HL-60 (cell line): ENCODE data around the gene MAGI2.

ENCODE experiments used
- DNase-seq, 2 experiments: peaks; one replicate each; pipeline ENCODE4 v3.0.0-alpha.2; 2010 to 2020; ENCODE audit warnings: low read depth in 1 of 2, low spot score in 1 of 2
- H3K27ac ChIP-seq: fragments of 250-450 bp; sonication (Bioruptor Pico); replicated peaks from 2 replicates; pipeline ENCODE4 v1.5.1; 2020; ENCODE audit warnings: mild to moderate bottlenecking, moderate library complexity
- H3K27me3 ChIP-seq: fragments of 250-450 bp; sonication (Bioruptor Pico); 2 replicates; pipeline ENCODE4 v1.5.1; 2021; ENCODE audit warnings: mild to moderate bottlenecking, moderate library complexity; ENCODE audit not compliant: insufficient read depth, poor library complexity, severe bottlenecking
- H3K4me3 ChIP-seq: replicated peaks from 2 replicates; pipeline ENCODE4 v1.5.1; 2011; ENCODE audit warnings: mild to moderate bottlenecking, control low read depth, low read length; ENCODE audit not compliant: insufficient read depth
- CTCF ChIP-seq: IDR thresholded peaks from one replicate; pipeline ENCODE4 v1.5.1; 2011; ENCODE audit warnings: low read length, control low read depth, inconsistent platforms; ENCODE audit not compliant: insufficient read depth
- GABPA ChIP-seq: IDR thresholded peaks from 2 replicates; pipeline ENCODE4 v1.6.1; 2012; ENCODE audit warnings: low read depth
- POLR2AphosphoS5 ChIP-seq: IDR thresholded peaks from 2 replicates; pipeline ENCODE4 v1.6.1; 2012; ENCODE audit warnings: low read depth
- REST ChIP-seq: IDR thresholded peaks from 2 replicates; pipeline ENCODE4 v1.6.1; 2012; ENCODE audit warnings: low read depth; ENCODE audit not compliant: insufficient replicate concordance
- SPI1 ChIP-seq: IDR thresholded peaks from 2 replicates; pipeline ENCODE4 v1.6.1; 2012; ENCODE audit warnings: low read depth, mild to moderate bottlenecking, borderline replicate concordance

Gene MAGI2

DNA sequence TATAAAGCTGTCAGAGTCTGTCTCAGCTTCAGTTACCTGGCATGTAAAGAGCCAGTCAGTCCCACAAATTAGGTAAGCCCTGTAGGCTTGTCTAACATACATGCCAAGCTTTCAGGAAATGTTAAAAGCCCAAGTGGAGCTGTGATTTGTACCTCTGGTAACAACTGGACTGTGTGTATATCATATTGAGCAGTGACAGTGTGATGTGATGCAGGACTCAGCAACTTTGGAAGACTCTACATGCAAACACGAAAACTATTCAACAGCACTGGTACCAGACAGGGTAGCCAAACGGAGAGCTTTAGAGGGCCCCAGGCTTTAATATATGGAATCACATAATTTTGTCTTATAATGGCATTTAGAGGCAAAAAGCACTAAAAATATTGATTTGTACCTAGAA lies 1066.9 kb downstream of the MAGI2 start:
- TF ChIP-seq SPI1 (no peak), POLR2AphosphoS5 (no peak), GABPA (no peak), REST (no peak), CTCF (no peak)
- no peaks in the 10 kb centered on the region for H3K27me3 ChIP-seq
- H3K4me3 ChIP-seq: no peak overlapping the region
- no peak overlapping the region for H3K27ac ChIP-seq
- DNase-seq: no peak

- TF ChIP-seq CTCF (no peak), REST (no peak), GABPA (no peak), SPI1 (no peak), POLR2AphosphoS5 (no peak)
- no peaks in the 10 kb centered on the region for H3K27me3 ChIP-seq
- no peak overlapping the region for H3K27ac ChIP-seq
- DNase-seq: no peak
- H3K4me3 ChIP-seq: no peak overlapping the region
These were observed 1070.2 kb downstream of the MAGI2 start for GRCh38 chr7:78383096-78383880.

- no peak for DNase-seq
- H3K27me3 ChIP-seq: no peaks in the 10 kb centered on the region
- H3K4me3 ChIP-seq: no peak overlapping the region
- no peak overlapping the region for H3K27ac ChIP-seq
- TF ChIP-seq CTCF: no peak
- TF ChIP-seq POLR2AphosphoS5: no peak
- no peak for TF ChIP-seq GABPA
- TF ChIP-seq SPI1: no peak
- no peak for TF ChIP-seq REST
These were observed 1074.3 kb downstream of the MAGI2 start for GRCh38 chr7:78379148-78379547.
